ENCODE data around the gene ROM1.

GRCh38 chr11:62614275-62614674, 1.2 kb downstream of the ROM1 start:
- TF ChIP-seq CTCF (IDR thresholded peaks at IDR 0.05; ENCODE audit: insufficient read depth, low read length, poor library complexity, severe bottlenecking) (no peak), EZH2phosphoT487 (conservative IDR thresholded peaks at IDR 0.05; ENCODE audit: low read length) (no peak)

Measured in SU-DHL-6 (cell line).